Neural progenitor cell (in vitro differentiated cells): ENCODE results near the gene SORT1. TPM values are rescaled to one million over a fixed set of nuclear protein-coding genes. Genes with fewer than 3 reads are reported as not detected.

Experiments
- DNase-seq: peaks from one replicate; pipeline ENCODE4 v3.0.0-alpha.2; 2016; ENCODE audit warnings: low spot score
- H2AFZ ChIP-seq: fragments of 200-600 bp; sonication (generic); replicated peaks from 2 replicates; pipeline ENCODE4 v1.6.1; 2016; ENCODE audit warnings: antibody characterized with exemption
- H3F3A ChIP-seq: fragments of 200-600 bp; sonication (generic); 2 replicates; pipeline ENCODE4 v1.6.1; 2016; ENCODE audit warnings: antibody characterized with exemption, low read depth
- H3K27ac ChIP-seq: fragments of 200-600 bp; sonication (generic); 2 replicates; pipeline ENCODE4 v1.5.1; 2016; ENCODE audit warnings: mild to moderate bottlenecking
- H3K27me3 ChIP-seq: fragments of 200-600 bp; sonication (generic); 2 replicates; pipeline ENCODE4 v1.6.1; 2016; ENCODE audit warnings: mild to moderate bottlenecking, moderate library complexity
- H3K36me3 ChIP-seq: fragments of 200-600 bp; sonication (generic); 2 replicates; pipeline ENCODE4 v1.5.1; 2016
- H3K4me1 ChIP-seq: fragments of 200-600 bp; sonication (generic); 2 replicates; pipeline ENCODE4 v1.6.1; 2016; ENCODE audit warnings: mixed run types
- H3K4me2 ChIP-seq: fragments of 200-600 bp; sonication (generic); 2 replicates; pipeline ENCODE4 v1.6.1; 2016
- H3K4me3 ChIP-seq: fragments of 200-600 bp; sonication (generic); 2 replicates; pipeline ENCODE4 v1.5.1; 2016
- H3K79me2 ChIP-seq: fragments of 200-600 bp; sonication (generic); 2 replicates; pipeline ENCODE4 v1.6.1; 2016; ENCODE audit warnings: low read depth
- H3K9ac ChIP-seq: fragments of 200-600 bp; sonication (generic); 2 replicates; pipeline ENCODE4 v1.6.1; 2016
- H3K9me3 ChIP-seq: fragments of 200-600 bp; sonication (generic); 2 replicates; pipeline ENCODE4 v1.5.1; 2016; ENCODE audit warnings: low read depth
- H4K20me1 ChIP-seq: fragments of 200-600 bp; sonication (generic); 2 replicates; pipeline ENCODE4 v1.6.1; 2016; ENCODE audit warnings: low read depth
- H3K27ac Mint-ChIP-seq: 3 replicates; pipeline ENCODE4 v1.8.0; 2021; ENCODE audit warnings: mixed read lengths
- H3K27me3 Mint-ChIP-seq: 2 replicates; pipeline ENCODE4 v1.8.0; 2022; ENCODE audit warnings: low read depth, mild to moderate bottlenecking, inconsistent platforms, moderate library complexity, mixed read lengths; ENCODE audit not compliant: insufficient read depth
- H3K36me3 Mint-ChIP-seq: 3 replicates; pipeline ENCODE4 v1.8.0; 2021; ENCODE audit warnings: mixed read lengths
- H3K4me1 Mint-ChIP-seq: 3 replicates; pipeline ENCODE4 v1.8.0; 2021; ENCODE audit warnings: mixed read lengths
- H3K4me3 Mint-ChIP-seq: 3 replicates; pipeline ENCODE4 v1.8.0; 2021; ENCODE audit warnings: mild to moderate bottlenecking, moderate library complexity, mixed read lengths
- H3K9me3 Mint-ChIP-seq: 3 replicates; pipeline ENCODE4 v1.8.0; 2020; ENCODE audit warnings: mixed read lengths
- EZH2 ChIP-seq: fragments of 200-600 bp; sonication (generic); IDR thresholded peaks from 2 replicates; pipeline ENCODE4 v1.6.1; 2017; ENCODE audit warnings: antibody characterized with exemption, mild to moderate bottlenecking, moderate library complexity
- EZH2phosphoT487 ChIP-seq: fragments of 200-600 bp; sonication (generic); IDR thresholded peaks from 2 replicates; pipeline ENCODE4 v1.6.1; 2017; ENCODE audit warnings: antibody characterized with exemption
- total RNA-seq: library from RNA; depleted of rRNA; stranded (reverse); fragments of >200 nt; gene quantifications from 2 replicates; pipeline ENCODE4 v1.2.3, GENCODE V29; 2015; ENCODE audit warnings: low replicate concordance
- TF ChIP-seq, protein P1 (sequence below): fragments of 200-600 bp; sonication (generic); IDR thresholded peaks from 2 replicates; pipeline ENCODE4 v1.5.1; 2017; ENCODE audit warnings: antibody characterized with exemption, mild to moderate bottlenecking

SORT1 gene
- total RNA-seq, 1 donor from 2014 or later = 38.9 TPM

DNA sequence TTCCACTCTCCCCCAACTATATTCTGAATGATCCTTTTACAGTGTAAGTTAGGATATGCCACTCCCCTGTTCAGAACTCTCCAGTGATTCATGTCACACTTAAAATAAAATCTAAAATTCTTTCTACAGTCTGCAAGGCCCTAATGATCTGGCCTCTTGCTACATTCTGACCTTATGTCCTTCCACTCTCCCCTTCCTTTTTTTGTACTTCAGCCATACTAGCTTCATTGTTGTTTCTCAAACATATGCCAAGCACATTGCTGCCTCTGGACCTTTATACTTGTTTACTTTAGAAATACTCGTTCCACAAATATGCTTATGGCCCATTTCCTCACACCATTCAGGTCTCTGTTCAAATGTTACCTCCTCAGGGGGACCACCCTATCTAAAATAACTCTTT is 43.4 kb upstream of the SORT1 start:
- no peak for TF ChIP-seq EZH2phosphoT487
- no peak for TF ChIP-seq EZH2
- TF ChIP-seq, protein P1, sequence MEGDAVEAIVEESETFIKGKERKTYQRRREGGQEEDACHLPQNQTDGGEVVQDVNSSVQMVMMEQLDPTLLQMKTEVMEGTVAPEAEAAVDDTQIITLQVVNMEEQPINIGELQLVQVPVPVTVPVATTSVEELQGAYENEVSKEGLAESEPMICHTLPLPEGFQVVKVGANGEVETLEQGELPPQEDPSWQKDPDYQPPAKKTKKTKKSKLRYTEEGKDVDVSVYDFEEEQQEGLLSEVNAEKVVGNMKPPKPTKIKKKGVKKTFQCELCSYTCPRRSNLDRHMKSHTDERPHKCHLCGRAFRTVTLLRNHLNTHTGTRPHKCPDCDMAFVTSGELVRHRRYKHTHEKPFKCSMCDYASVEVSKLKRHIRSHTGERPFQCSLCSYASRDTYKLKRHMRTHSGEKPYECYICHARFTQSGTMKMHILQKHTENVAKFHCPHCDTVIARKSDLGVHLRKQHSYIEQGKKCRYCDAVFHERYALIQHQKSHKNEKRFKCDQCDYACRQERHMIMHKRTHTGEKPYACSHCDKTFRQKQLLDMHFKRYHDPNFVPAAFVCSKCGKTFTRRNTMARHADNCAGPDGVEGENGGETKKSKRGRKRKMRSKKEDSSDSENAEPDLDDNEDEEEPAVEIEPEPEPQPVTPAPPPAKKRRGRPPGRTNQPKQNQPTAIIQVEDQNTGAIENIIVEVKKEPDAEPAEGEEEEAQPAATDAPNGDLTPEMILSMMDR = no peak
- Histone ChIP-seq H4K20me1 (no peaks in the 10 kb centered on the region), H3K4me3 (no peak overlapping the region), H3F3A (no peaks in the 10 kb centered on the region), H3K36me3 (no peaks in the 10 kb centered on the region), H3K9ac (no peak overlapping the region), H3K27ac (no peak overlapping the region), H3K4me2 (no peak overlapping the region), H3K27me3 (peaks cover 62% of the 10 kb centered on the region), H2AFZ (no peak overlapping the region), H3K79me2 (no peaks in the 10 kb centered on the region), H3K9me3 (no peaks in the 10 kb centered on the region), H3K4me1 (no peaks in the 10 kb centered on the region)
- Mint-ChIP-seq H3K27me3 (no peaks in the 10 kb centered on the region), H3K27ac (no peak overlapping the region), H3K9me3 (no peaks in the 10 kb centered on the region), H3K4me1 (no peaks in the 10 kb centered on the region), H3K36me3 (no peaks in the 10 kb centered on the region), H3K4me3 (no peak overlapping the region)
- no peak for DNase-seq

DNA sequence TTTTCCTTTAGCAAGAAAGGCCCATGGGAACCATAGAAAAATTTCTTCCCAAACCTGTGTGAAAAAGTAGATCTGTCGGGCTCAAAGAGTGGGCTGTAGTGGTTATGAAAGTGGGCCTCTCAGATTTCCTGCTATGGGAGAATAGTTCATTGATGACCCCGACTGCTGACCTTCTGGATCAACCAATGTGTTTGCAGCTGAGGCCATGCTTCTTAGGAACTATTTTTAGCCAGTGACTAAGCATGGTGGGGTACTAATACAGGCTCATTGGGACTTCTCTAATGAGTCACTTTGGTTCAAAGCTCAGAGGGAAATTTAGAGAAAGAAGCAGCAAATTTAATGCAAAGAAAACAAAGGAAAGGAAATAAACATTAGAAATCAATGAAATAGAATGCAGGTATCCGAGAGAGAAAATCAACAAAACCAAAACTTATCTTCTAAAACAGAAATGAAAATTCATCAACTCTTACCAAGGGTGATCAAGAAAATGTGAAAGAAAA is 41.1 kb upstream of the SORT1 start:
- no peak overlapping the region for H2AFZ ChIP-seq
- no peaks in the 10 kb centered on the region for H3F3A ChIP-seq
- H3K4me3 Mint-ChIP-seq = no peak overlapping the region
- no peaks in the 10 kb centered on the region for H4K20me1 ChIP-seq
- H3K4me2 ChIP-seq = no peak overlapping the region
- DNase-seq = no peak
- H3K9me3 ChIP-seq = no peaks in the 10 kb centered on the region
- no peaks in the 10 kb centered on the region for H3K27me3 Mint-ChIP-seq
- peaks cover 39% of the 10 kb centered on the region for H3K27me3 ChIP-seq
- peaks cover 6% of the 10 kb centered on the region for H3K9me3 Mint-ChIP-seq
- H3K36me3 ChIP-seq = no peaks in the 10 kb centered on the region
- no peak overlapping the region for H3K27ac Mint-ChIP-seq
- no peak overlapping the region for H3K4me3 ChIP-seq
- H3K36me3 Mint-ChIP-seq = peaks cover 3% of the 10 kb centered on the region
- no peak overlapping the region for H3K27ac ChIP-seq
- no peaks in the 10 kb centered on the region for H3K4me1 ChIP-seq
- H3K4me1 Mint-ChIP-seq = no peaks in the 10 kb centered on the region
- TF ChIP-seq EZH2 (no peak), EZH2phosphoT487 (no peak)
- TF ChIP-seq, protein P1 = no peak
- no peak overlapping the region for H3K9ac ChIP-seq
- no peaks in the 10 kb centered on the region for H3K79me2 ChIP-seq

DNA sequence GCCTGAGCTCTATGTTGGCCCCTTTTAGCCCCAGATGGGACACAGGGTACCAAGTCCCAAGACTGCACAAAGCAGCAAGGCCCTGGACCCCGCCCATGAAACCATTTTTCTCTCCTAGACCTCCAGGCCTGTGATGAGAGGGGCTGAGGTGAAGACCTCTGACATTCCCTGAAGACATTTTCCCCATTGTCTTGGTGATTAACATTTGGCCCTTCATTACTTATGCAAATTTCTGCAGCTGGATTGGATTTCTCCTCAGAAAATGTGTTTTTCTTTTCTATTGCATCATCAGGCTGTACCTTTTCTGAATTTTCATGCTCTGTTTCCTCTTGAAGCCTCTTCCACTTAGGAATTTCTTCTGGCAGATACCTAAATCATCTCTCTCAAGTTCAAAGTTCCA is 36.8 kb upstream of the SORT1 start:
- Histone ChIP-seq H3K27ac (no peak overlapping the region), H3K9ac (no peak overlapping the region), H3K4me1 (no peaks in the 10 kb centered on the region), H3K79me2 (no peaks in the 10 kb centered on the region), H3F3A (no peaks in the 10 kb centered on the region), H3K27me3 (no peaks in the 10 kb centered on the region), H3K4me2 (no peak overlapping the region), H3K9me3 (no peaks in the 10 kb centered on the region), H3K36me3 (no peaks in the 10 kb centered on the region), H3K4me3 (no peak overlapping the region), H4K20me1 (no peaks in the 10 kb centered on the region), H2AFZ (no peak overlapping the region)
- H3K27ac Mint-ChIP-seq = no peak overlapping the region
- DNase-seq = no peak
- H3K9me3 Mint-ChIP-seq = peaks cover 9% of the 10 kb centered on the region
- no peak overlapping the region for H3K4me3 Mint-ChIP-seq
- no peaks in the 10 kb centered on the region for H3K27me3 Mint-ChIP-seq
- TF ChIP-seq, protein P1 = no peak
- TF ChIP-seq EZH2phosphoT487 = no peak
- H3K36me3 Mint-ChIP-seq = peaks cover 3% of the 10 kb centered on the region
- H3K4me1 Mint-ChIP-seq = no peaks in the 10 kb centered on the region

DNA sequence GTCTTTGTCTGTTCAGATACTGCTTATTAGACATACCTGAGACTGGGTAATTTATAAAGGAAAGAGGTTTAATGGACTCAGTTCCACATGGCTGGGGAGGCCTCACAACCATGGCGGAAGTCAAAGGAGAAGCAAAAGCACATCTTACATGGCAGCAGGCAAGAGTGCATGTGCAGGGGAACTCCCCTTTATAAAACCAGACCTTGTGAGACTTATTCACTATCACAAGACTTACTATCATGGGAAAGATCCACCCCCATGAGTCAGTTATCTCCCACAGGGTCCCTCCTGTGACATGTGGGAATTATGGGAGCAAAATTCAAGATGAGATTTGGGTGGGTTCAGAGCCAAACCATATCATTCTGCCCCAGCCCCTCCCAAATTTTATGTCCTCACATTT is 35.6 kb upstream of the SORT1 start:
- H3K79me2 ChIP-seq = no peaks in the 10 kb centered on the region
- no peak overlapping the region for H3K4me3 Mint-ChIP-seq
- no peak overlapping the region for H3K4me3 ChIP-seq
- DNase-seq = no peak
- H3K9me3 ChIP-seq = no peaks in the 10 kb centered on the region
- TF ChIP-seq EZH2phosphoT487 = no peak
- no peak for TF ChIP-seq EZH2
- TF ChIP-seq, protein P1 = no peak
- peaks cover 3% of the 10 kb centered on the region for H3K36me3 Mint-ChIP-seq
- H3K27me3 Mint-ChIP-seq = no peaks in the 10 kb centered on the region
- no peaks in the 10 kb centered on the region for H3K27me3 ChIP-seq
- H3K36me3 ChIP-seq = no peaks in the 10 kb centered on the region
- H3K27ac Mint-ChIP-seq = no peak overlapping the region
- H3K9ac ChIP-seq = no peak overlapping the region
- no peaks in the 10 kb centered on the region for H3K4me1 ChIP-seq
- no peaks in the 10 kb centered on the region for H3K4me1 Mint-ChIP-seq
- H2AFZ ChIP-seq = no peak overlapping the region
- H3F3A ChIP-seq = no peaks in the 10 kb centered on the region
- H3K9me3 Mint-ChIP-seq = peaks cover 9% of the 10 kb centered on the region
- no peaks in the 10 kb centered on the region for H4K20me1 ChIP-seq
- no peak overlapping the region for H3K27ac ChIP-seq
- no peak overlapping the region for H3K4me2 ChIP-seq
